Measurements from ENCODE around the gene PHF19.

GRCh38 chr9:120895951-120896350 lies 19.0 kb upstream of the PHF19 start:
- TF ChIP-seq, protein P1, sequence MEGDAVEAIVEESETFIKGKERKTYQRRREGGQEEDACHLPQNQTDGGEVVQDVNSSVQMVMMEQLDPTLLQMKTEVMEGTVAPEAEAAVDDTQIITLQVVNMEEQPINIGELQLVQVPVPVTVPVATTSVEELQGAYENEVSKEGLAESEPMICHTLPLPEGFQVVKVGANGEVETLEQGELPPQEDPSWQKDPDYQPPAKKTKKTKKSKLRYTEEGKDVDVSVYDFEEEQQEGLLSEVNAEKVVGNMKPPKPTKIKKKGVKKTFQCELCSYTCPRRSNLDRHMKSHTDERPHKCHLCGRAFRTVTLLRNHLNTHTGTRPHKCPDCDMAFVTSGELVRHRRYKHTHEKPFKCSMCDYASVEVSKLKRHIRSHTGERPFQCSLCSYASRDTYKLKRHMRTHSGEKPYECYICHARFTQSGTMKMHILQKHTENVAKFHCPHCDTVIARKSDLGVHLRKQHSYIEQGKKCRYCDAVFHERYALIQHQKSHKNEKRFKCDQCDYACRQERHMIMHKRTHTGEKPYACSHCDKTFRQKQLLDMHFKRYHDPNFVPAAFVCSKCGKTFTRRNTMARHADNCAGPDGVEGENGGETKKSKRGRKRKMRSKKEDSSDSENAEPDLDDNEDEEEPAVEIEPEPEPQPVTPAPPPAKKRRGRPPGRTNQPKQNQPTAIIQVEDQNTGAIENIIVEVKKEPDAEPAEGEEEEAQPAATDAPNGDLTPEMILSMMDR (IDR thresholded peaks at IDR 0.05): no peak
- TF ChIP-seq POLR2A (IDR thresholded peaks at IDR 0.05): no peak

Data from Peyer's patch (tissue), 4 donors.